Esophagus mucosa (tissue), 1 donor: ENCODE data around the gene CDY2A. TPM values are rescaled to one million over a fixed set of nuclear protein-coding genes. Genes with fewer than 3 reads are reported as not detected.
"Not testable (repeated sequence)": the region's sequence is repeated elsewhere in the genome, so short reads cannot be mapped to it uniquely, and the experiment has no call there.

Experiments used
- ATAC-seq: fragments of 200-7000 bp; cut with Tn5 transposase; one replicate; pipeline ENCODE4 v1.9.1; 2020
- total RNA-seq: library from RNA; stranded (reverse); gene quantifications from one replicate; pipeline ENCODE4 v1.2.4, GENCODE V29; 2023
- donor health status: DM: yes; HTN: yes; CAD: no.

Gene CDY2A, protein sequence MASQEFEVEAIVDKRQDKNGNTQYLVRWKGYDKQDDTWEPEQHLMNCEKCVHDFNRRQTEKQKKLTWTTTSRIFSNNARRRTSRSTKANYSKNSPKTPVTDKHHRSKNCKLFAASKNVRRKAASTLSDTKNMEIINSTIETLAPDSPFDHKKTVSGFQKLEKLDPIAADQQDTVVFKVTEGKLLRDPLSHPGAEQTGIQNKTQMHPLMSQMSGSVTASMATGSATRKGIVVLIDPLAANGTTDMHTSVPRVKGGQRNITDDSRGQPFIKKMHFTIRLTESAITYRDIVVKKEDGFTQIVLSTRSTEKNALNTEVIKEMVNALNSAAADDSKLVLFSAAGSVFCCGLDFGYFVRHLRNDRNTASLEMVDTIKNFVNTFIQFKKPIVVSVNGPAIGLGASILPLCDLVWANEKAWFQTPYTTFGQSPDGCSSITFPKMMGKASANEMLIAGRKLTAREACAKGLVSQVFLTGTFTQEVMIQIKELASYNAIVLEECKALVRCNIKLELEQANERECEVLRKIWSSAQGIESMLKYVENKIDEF
- not detected for total RNA-seq

DNA sequence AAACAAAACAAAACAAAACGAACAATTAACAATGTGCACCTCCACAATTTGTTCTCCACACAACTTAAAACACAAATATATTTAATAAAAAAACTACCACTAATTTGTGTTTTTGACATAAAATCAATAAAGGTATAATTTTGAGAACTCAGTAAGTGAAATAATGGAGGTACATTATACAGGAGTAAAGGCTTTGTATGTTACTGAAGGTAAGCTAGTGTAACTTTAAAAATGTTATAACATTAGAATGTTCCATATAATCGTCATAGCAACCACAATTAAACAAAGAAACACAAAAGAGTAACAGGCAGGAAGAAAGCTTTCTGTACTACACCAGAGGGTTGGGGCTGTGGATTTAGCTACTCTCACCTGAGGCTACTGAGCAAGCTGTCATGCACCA lies at the start of gene CDY2A:
CDY2A (plus strand) TSS at position 301 of the 400 bp plus-strand sequence. CDS start 328 bp downstream, outside the sequence.
- not testable (repeated sequence) for ATAC-seq

DNA sequence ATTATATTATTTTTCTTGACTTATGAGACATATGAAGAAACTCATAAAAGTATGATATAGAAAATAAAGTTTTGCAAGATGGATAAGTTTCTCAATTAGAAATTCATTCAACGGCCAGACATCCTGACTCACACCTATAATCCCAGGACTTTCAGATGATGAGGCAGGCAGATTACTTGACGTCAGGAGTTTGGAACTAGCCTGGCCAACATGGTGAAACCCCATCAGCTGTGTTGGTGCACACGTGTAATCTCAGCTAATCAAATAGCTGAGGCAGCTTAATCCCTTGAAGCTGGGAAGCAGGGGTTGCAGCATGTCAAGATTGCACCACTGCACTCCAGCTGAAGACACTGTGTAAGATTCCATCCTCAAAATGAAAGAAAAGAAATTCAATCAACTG lies 28.0 kb upstream of the CDY2A start:
- not testable (repeated sequence) for ATAC-seq

DNA sequence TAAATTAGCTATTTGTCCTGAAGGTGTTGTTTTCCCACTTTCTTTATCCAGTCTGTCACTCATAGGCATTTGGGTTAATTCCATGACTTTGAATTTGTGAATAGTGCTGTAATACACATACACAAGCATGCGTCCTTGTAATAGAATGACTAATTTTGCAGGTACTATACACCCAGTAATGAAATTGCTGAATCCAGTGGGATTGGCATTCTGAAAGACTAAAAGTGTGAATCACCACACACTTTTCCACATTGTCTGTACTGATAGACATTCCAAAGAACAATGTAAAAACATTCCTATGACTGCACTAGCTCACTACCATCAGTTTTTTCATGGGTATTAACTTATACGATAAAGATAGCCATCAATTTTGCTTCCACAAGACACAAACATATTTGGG lies 27.3 kb upstream of the CDY2A start:
- not testable (repeated sequence) for ATAC-seq

DNA sequence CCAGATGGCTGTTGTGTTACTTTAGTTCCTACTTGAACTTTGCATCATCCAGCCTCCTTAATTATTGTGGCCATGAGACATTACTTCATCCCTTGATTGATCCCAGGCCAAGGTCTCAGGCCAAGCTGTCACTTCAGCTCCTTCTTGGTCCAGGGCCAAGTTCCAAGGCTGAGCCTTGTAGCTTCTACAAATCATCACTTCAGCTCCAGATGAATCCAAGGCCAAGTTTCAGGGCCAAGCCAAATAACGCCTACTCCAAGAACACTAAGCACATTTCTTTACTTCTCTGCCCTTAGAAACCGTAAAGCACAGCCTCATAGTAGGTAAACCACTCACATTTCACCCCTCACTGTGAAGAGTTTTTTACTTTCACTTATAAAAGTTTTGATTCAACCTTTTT lies 1.7 kb upstream of the CDY2A start:
- ATAC-seq: not testable (repeated sequence)

DNA sequence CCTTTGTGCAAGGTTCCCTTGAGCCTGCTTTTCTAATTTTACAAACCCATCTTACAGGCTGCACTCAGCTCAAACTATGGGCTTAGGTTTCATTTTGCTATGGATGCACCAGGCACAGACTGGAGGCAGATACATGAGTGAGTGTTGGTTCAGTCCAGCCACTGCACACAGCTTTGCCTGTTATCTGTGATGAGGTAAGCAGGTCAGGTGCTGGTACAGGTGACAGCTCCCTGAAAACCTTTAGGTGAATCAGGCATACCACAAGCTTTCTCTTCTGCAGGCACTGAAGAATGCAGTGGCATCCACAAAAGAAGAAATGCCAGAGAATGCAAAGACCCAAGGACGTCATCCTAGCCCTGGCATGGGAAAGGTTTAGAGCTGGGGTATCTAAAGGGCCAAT lies 3.3 kb downstream of the CDY2A start:
- not testable (repeated sequence) for ATAC-seq

DNA sequence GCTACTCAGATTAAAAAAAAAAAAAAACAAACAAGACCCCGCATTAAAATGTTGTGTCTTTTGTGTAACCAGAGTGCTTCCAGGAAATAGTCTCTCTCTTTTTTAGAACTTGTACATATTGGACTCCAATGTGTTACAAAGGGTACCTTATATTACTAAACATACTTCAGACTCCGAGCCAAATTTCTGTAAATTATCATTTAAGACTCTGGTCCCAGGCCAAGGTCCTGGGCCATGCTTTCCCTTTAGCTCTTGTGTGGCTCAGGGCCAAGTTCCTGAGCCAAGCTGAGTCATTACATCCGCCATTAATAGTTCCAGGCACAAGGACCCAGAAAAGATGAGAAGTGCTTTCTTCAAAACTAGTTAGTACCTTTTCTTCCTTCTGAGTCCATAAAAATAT lies 4.6 kb downstream of the CDY2A start:
- not testable (repeated sequence) for ATAC-seq

DNA sequence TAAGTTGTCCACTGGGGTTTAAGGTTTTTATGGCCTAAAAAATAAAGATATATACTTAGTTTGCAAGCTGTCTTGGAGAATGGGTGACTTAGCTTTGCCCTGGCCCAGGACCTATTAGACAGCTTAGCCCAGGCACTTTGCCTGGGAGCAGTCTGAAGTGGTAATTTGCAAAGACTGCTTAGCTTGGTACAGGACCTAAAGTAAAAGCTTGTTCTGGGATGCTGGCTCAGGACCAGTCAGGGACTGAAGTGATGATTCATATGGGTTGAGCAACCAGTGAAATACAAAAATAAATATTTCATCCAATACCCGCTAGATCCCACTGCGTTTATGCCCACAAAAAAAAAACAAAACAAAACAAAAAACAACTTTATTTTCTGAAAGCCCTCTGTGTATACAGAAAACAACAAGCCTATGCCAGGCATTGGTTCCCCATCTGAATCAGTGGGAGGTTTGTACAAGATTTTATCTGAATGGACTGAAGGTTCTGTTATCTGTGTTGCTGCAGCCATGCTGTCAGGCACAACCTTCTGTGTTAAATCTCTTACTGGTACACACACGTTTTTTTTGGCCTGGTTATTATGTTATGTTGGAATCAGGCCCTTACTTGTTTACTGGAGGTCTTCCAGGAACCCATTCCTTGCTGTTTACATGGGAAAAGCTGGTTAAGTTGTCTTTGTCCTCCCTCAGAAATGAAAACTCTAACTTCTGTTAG lies 8.7 kb downstream of the CDY2A start:
- not testable (repeated sequence) for ATAC-seq

DNA sequence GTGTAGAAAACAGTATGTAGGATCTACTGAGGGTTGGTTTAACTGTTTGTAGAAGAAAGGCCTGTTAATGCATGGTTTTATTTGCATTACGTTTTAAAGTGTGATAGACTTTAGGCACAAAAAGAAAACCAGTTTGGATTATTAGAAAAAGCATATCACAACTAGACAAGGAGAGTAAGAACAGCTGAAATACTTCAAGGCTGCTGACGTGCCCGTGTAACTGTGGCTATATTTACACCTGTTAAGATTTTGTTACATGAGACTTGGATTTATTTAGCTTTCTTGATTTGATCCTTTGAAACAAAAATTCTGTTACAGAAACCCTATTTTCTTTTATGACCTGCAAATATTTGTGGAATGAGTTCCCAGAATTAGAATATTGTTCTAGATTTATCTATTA lies 9.3 kb downstream of the CDY2A start:
- ATAC-seq: not testable (repeated sequence)

DNA sequence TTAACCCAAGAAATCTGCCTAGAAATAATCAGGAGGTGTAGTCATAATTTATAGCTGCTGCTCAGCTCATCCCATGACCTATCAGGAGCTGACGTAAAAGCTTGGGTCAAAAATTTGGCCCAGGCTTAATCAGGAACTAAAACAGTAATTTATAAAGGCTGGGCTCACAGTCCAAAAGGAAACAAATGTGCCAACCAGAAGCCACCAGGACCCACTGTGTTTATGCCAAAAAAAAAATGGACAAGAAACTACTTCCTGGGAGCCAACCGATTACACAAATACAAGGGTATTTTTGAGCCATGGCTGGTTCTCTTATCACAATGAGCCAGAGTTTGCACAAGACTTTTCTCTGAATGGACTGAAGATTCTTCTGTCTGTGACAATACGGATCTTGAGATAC lies 19.4 kb downstream of the CDY2A start:
- not testable (repeated sequence) for ATAC-seq

DNA sequence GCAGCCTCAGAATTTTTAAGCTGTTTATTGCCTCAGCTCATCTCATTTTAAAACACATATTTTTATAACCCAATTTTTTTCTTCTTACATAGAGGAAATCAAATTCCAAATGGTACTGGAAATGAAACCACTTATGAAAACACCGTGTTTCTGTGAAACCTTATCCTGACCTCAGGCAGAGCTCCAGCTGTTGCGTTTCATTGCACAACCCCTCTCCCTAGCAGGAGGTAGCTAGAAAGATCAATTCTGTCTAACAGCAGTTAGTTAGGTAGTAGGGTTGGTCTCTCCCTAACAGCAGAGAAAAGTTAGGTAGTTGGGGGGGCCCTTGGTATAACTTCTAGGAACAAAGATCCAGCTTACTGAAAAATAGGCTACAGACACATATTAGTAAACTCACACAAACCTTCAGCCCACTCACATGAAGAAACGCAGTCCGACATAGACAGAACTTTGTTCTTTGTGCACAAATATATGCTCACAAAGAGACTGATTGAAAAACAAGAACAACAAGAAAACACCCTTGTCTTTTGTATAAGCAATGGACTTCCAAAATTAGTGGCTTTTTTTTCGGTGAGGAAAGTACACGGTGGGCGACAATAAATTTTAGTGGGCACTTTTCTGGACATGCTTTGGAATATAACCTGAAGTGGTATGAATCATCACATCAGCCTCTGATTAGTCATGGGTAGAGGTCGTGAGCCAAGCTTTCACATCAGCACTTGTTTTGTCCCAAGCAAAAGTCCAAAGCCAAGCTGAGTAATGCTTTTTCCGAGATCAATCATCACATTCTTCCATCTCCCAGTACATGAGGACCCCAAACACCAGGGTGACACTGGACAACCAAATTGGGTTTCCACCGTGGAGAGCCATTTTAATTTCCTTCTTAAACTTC lies 22.8 kb downstream of the CDY2A start:
- not testable (repeated sequence) for ATAC-seq

DNA sequence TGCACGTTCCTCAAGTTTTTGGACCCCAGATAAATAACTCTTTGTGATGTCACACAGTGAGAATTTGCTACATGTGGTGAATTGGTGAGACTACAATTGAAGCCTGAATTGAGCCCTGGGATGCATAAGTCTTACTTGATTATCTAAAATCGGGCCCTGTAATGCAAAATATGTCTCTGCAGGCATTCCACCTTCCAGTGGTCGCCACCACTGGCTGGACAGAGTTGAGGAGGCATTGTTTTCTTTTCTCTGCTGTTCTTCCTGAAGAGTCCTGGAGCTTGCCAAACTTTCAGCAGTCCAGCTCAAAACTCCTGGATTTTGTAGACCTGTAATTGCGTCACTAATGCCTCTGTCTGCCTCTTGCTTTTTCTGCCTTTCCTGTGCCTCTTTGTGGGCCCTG lies 23.5 kb downstream of the CDY2A start:
- ATAC-seq: not testable (repeated sequence)

DNA sequence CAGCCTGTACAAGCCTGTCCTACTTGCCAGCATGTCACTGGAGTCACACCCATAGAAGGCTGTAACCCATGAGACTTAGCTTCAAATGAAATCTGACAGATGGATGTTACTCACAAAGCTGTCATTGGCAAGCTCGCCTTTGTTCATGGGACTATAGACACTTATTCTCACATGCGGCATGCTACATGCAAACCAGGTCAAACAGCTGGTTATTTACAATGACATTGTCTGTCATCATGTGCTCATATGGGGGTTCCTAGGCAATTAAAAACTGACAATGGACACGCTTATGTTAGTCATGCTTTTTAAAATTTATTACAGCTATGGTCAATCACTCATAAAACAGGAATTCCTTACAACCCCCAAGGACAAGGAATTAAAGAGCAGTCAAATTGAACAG lies 30.9 kb downstream of the CDY2A start:
- not testable (repeated sequence) for ATAC-seq

DNA sequence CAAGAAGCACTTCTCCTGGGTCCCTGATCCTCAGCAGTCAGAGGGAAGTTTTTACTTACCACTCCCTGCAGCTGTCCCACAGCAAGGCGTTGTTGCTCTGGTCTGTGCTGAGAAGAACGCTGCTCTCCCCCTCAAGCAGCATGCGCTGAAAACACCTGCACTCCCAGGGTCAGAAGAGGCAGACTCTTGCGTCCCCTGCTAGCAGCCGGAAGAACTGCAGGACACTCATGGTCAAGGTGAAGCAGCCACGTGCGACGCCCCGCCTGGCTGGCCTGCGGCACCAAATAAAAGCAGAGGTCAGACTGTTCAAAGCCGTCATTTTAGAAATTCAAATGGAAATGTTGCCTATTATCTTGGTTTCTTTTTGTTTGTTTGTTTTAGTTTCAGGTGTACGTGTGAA lies 47.9 kb downstream of the CDY2A start:
- ATAC-seq: not testable (repeated sequence)

Other genes with a start within 250 kb of the CDY2A start
- not detected for gene CDY2B, start 145.6 kb upstream of the CDY2A start, total RNA-seq